Measurements from ENCODE around the gene ITGBL1. TPM values are rescaled to one million over a fixed set of nuclear protein-coding genes. Genes with fewer than 3 reads are reported as not detected.

The ITGBL1 gene
- total RNA-seq: 7.0 and 9.1 TPM in 2 replicates

DNA sequence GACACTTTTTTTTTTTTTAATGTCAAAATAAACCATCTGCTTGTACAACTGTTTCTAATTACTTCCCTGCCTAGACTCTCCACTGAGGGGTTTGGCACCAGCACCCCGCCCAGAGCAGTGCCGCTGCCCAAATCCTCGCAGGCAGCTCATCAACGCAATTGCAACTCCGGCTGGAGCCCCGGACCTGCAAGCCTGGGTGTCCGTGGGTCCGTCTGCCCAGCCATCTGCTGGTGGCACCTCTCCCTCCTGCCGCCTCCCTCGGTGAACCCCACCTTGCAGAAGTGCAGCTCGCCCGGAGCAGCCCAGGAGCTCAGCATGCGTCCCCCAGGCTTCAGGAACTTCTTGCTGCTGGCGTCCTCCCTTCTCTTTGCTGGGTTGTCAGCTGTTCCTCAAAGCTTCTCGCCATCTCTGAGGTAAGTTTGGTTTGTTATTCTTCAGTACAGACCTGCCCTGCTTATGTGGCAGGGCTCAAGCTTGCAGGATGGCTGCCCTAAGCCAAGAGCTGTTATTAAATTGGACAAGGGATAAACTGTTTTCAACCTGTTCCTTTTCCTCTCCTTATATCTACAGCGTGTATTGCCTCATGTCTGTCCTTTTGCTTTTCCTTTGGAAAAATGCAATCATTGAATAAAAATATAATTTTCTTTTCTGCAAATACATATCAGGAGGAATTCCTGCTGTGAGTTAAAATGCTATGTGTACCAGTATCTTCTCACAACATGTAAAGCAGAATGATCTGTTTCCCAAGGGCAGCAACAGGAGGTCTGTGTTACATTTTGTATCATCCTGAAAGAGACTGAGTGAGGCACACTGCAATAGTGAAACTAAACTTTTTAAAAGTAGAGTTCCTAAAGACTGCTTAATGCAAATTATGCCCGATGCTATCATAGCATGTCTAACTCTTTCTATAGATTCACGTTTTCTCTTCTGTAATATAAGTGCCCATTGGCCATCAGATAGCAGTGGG is at the start of gene ITGBL1:
Gene ITGBL1 (plus strand): TSS at position 157 of the 967 bp plus-strand sequence. CDS start 159 bp downstream, at position 316.

DNA sequence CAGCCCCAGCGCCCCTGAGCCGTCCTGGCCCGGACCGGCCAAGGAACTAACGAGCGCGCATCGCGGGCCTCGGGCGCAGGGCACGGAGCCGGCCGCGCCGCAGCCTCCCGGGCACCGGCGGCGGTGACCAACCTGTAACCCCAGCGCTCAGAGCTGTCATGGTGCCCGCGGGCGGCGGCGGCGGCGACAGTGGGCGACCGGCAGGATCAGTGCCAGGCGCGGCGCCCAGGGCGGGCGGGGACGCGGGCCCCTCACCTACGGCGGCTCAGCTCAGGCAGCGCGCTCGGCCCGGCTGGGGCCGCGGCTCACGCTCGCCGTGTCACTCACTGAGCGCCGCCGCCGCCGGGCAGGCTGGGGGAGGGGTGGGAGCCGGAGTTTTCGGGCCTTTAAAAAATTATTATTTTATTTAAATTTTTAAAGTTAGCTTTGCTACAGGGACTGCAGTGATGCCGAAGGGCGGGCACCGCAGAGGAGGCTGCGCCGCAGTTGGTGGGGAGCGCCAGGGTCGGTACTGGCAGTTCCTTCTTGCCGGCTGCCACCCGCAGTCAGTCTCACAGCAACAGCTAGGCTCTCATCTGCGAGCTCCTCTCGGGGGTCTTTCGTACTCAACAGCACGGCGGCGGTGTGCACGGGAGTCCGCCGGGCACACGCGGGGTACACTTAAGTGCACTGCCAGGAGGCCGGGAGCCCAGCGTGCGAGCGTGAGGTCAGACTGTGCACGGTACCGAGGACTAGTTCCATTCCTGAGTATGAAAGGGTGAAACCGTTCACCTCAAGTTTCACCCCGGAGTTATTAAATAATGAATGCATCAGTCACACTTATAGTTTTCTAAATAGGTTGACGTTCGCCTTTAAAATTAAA is 36.1 kb upstream of the ITGBL1 start, which contains the start of gene NALCN:
Gene NALCN (minus strand): TSS at position 328 of the 862 bp plus-strand sequence. CDS start 17,382 bp downstream, outside the sequence.

Other genes starting within 250 kb of the ITGBL1 start
- 8.5 and 9.5 TPM in 2 replicates for gene NALCN, start 36.2 kb upstream of the ITGBL1 start, total RNA-seq